K562 (cell line): Measurements from ENCODE around the gene MTA1.

Experiments used
- CBX5 ChIP-seq: IDR thresholded peaks from 2 replicates; pipeline ENCODE4 v1.6.1; 2014; ENCODE audit warnings: low read depth, borderline replicate concordance
- EZH2 ChIP-seq: IDR thresholded peaks from 2 replicates; pipeline ENCODE4 v1.6.1; 2012; ENCODE audit warnings: low read depth, mild to moderate bottlenecking, inconsistent platforms, low read length, borderline replicate concordance
- JUND ChIP-seq, 2 experiments: IDR thresholded peaks; 2 replicates in 1 of 2; 3 replicates in 1 of 2; pipeline ENCODE4 v1.6.1; 2011; ENCODE audit warnings: borderline replicate concordance in 2 of 2, low read depth in 2 of 2, low read length in 2 of 2, improper control_type of control experiment in 1 of 2, missing biosample characterization in 1 of 2, missing genetic modification characterization in 1 of 2, missing genetic modification reagents in 1 of 2
- KAT2B ChIP-seq: IDR thresholded peaks from one replicate; pipeline ENCODE4 v1.6.1; 2012; ENCODE audit warnings: low read depth, mild to moderate bottlenecking, control low read depth, inconsistent platforms, low read length, moderate library complexity
- NFIC ChIP-seq: fragments of 450-650 bp; IDR thresholded peaks from 2 replicates; pipeline ENCODE4 v1.6.1; 2017; ENCODE audit warnings: mild to moderate bottlenecking, inconsistent platforms
- NFYB ChIP-seq: IDR thresholded peaks from 2 replicates; pipeline ENCODE4 v1.6.1; 2011; ENCODE audit warnings: mild to moderate bottlenecking, moderate library complexity; ENCODE audit not compliant: insufficient read length; ENCODE audit errors: extremely low read depth
- SIX5 ChIP-seq, 2 experiments: IDR thresholded peaks; 2 replicates each; pipeline ENCODE4 v1.6.1; 2011; ENCODE audit warnings: low read length in 2 of 2, borderline replicate concordance in 1 of 2, low read depth in 1 of 2, mild to moderate bottlenecking in 1 of 2, moderate library complexity in 1 of 2; ENCODE audit not compliant: insufficient read depth in 1 of 2
- SNRNP70 ChIP-seq: fragments of 200-400 bp; formaldehyde crosslinking; optimal IDR thresholded peaks from 2 replicates; pipeline ENCODE3; 2017; ENCODE audit warnings: low read depth, low read length
- SP1 ChIP-seq: sonication (generic); formaldehyde crosslinking; IDR thresholded peaks from 2 replicates; pipeline ENCODE4 v1.8.1; 2022; ENCODE audit warnings: mild to moderate bottlenecking, missing genetic modification reagents
- TF ChIP-seq, protein P1 (sequence below), 3 experiments: IDR thresholded peaks in 2 of 3; conservative IDR thresholded peaks in 1 of 3; 2 replicates each; pipeline ENCODE4 v1.5.1; 2011 to 2012; ENCODE audit warnings: low read length in 3 of 3, mild to moderate bottlenecking in 3 of 3, control low read depth in 2 of 3, improper control_type of control experiment in 1 of 3, inconsistent platforms in 1 of 3, low read depth in 1 of 3, mixed read lengths in 1 of 3, moderate library complexity in 1 of 3; ENCODE audit not compliant: insufficient read depth in 2 of 3

GRCh38 chr14:105411985-105412770 is 7.4 kb upstream of the MTA1 start:
- TF ChIP-seq EZH2 (no peak), KAT2B (no peak), NFIC (no peak), CBX5 (no peak), SIX5 (IDR thresholded peaks at IDR 0.05; ENCODE audit: borderline replicate concordance in 1 of 2, insufficient read depth in 1 of 2, low read depth in 1 of 2, low read length in 2 of 2) (no peak), SNRNP70 (no peak), SP1 (CRISPR knock-in tag) (no peak), JUND (IDR thresholded peaks at IDR 0.05; ENCODE audit: borderline replicate concordance, low read depth, low read length) (no peak), JUND (tag; IDR thresholded peaks at IDR 0.05; ENCODE audit: borderline replicate concordance, low read depth, low read length) (no peak), NFYB (no peak)
- TF ChIP-seq, protein P1, sequence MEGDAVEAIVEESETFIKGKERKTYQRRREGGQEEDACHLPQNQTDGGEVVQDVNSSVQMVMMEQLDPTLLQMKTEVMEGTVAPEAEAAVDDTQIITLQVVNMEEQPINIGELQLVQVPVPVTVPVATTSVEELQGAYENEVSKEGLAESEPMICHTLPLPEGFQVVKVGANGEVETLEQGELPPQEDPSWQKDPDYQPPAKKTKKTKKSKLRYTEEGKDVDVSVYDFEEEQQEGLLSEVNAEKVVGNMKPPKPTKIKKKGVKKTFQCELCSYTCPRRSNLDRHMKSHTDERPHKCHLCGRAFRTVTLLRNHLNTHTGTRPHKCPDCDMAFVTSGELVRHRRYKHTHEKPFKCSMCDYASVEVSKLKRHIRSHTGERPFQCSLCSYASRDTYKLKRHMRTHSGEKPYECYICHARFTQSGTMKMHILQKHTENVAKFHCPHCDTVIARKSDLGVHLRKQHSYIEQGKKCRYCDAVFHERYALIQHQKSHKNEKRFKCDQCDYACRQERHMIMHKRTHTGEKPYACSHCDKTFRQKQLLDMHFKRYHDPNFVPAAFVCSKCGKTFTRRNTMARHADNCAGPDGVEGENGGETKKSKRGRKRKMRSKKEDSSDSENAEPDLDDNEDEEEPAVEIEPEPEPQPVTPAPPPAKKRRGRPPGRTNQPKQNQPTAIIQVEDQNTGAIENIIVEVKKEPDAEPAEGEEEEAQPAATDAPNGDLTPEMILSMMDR (IDR thresholded peaks at IDR 0.05 in 2 of 3, conservative IDR thresholded peaks at IDR 0.05 in 1 of 3; ENCODE audit: insufficient read depth in 2 of 3, low read depth in 1 of 3, low read length in 3 of 3): no peak
